ENCODE measurements around the gene NHLRC3.

Gene NHLRC3

GRCh38 chr13:39056018-39056417 lies 17.8 kb downstream of the NHLRC3 start:
- H2AFZ ChIP-seq (ENCODE audit: low read depth, low read length), result no peak overlapping the region
- H3K79me2 ChIP-seq (ENCODE audit: low read length), result no peaks in the 10 kb centered on the region
- TF ChIP-seq EZH2phosphoT487 (IDR thresholded peaks at IDR 0.05; ENCODE audit: low read depth) (no peak), CTCF (IDR thresholded peaks at IDR 0.05; ENCODE audit: low read depth, low read length) (no peak)
- no peak overlapping the region for H3K4me3 ChIP-seq (ENCODE audit: low read length)
- H4K20me1 ChIP-seq (ENCODE audit: insufficient read depth, low read length), result no peaks in the 10 kb centered on the region
- H3K27me3 ChIP-seq (ENCODE audit: low read depth, low read length), result no peaks in the 10 kb centered on the region
- no peaks in the 10 kb centered on the region for H3K4me1 ChIP-seq (ENCODE audit: low read length)
- no peak overlapping the region for H3K27ac ChIP-seq (ENCODE audit: low read length)
- H3K4me2 ChIP-seq (ENCODE audit: low read length), result no peak overlapping the region
- H3K36me3 ChIP-seq (replicated peaks; ENCODE audit: low read depth, low read length), result peaks cover 7% of the 10 kb centered on the region
- H3K9ac ChIP-seq (ENCODE audit: low read length), result no peak overlapping the region
- no peaks in the 10 kb centered on the region for H3K9me3 ChIP-seq (ENCODE audit: insufficient read depth, low read length)

GRCh38 chr13:39058040-39058439 lies 19.8 kb downstream of the NHLRC3 start:
- Histone ChIP-seq H3K4me2 (ENCODE audit: low read length) (no peak overlapping the region), H3K36me3 (replicated peaks; ENCODE audit: low read depth, low read length) (peaks cover 10% of the 10 kb centered on the region), H3K9ac (ENCODE audit: low read length) (no peak overlapping the region), H3K4me1 (ENCODE audit: low read length) (no peaks in the 10 kb centered on the region), H3K27ac (ENCODE audit: low read length) (no peak overlapping the region), H3K79me2 (ENCODE audit: low read length) (no peaks in the 10 kb centered on the region), H2AFZ (ENCODE audit: low read depth, low read length) (no peak overlapping the region), H4K20me1 (ENCODE audit: insufficient read depth, low read length) (no peaks in the 10 kb centered on the region), H3K9me3 (ENCODE audit: insufficient read depth, low read length) (no peaks in the 10 kb centered on the region), H3K4me3 (ENCODE audit: low read length) (no peak overlapping the region), H3K27me3 (ENCODE audit: low read depth, low read length) (no peaks in the 10 kb centered on the region)
- TF ChIP-seq CTCF (IDR thresholded peaks at IDR 0.05; ENCODE audit: low read depth, low read length) (no peak), EZH2phosphoT487 (IDR thresholded peaks at IDR 0.05; ENCODE audit: low read depth) (no peak)

GRCh38 chr13:39062004-39062403 lies 23.7 kb downstream of the NHLRC3 start:
- TF ChIP-seq CTCF (IDR thresholded peaks at IDR 0.05; ENCODE audit: low read depth, low read length) (no peak), EZH2phosphoT487 (IDR thresholded peaks at IDR 0.05; ENCODE audit: low read depth) (no peak)
- Histone ChIP-seq H3K4me1 (ENCODE audit: low read length) (no peaks in the 10 kb centered on the region), H3K36me3 (replicated peaks; ENCODE audit: low read depth, low read length) (peaks cover 3% of the 10 kb centered on the region)

GRCh38 chr13:39072842-39073241 lies 34.6 kb downstream of the NHLRC3 start:
- Histone ChIP-seq H3K4me2 (ENCODE audit: low read length) (no peak overlapping the region), H3K36me3 (replicated peaks; ENCODE audit: low read depth, low read length) (peaks cover 2% of the 10 kb centered on the region), H3K27ac (ENCODE audit: low read length) (no peak overlapping the region), H3K27me3 (ENCODE audit: low read depth, low read length) (0 out of 2 replicates have a peak, but pooled peaks cover 8% of the 10 kb centered on the region), H3K9ac (ENCODE audit: low read length) (no peak overlapping the region), H3K79me2 (ENCODE audit: low read length) (no peaks in the 10 kb centered on the region), H4K20me1 (ENCODE audit: insufficient read depth, low read length) (no peaks in the 10 kb centered on the region), H2AFZ (ENCODE audit: low read depth, low read length) (no peak overlapping the region), H3K4me3 (ENCODE audit: low read length) (no peak overlapping the region), H3K9me3 (ENCODE audit: insufficient read depth, low read length) (no peaks in the 10 kb centered on the region), H3K4me1 (ENCODE audit: low read length) (no peaks in the 10 kb centered on the region)
- TF ChIP-seq CTCF (IDR thresholded peaks at IDR 0.05; ENCODE audit: low read depth, low read length) (no peak), EZH2phosphoT487 (IDR thresholded peaks at IDR 0.05; ENCODE audit: low read depth) (no peak)

More at GRCh38 chr13:39062004-39062403, 23.7 kb downstream of the NHLRC3 start:
- Histone ChIP-seq H3K4me3 (ENCODE audit: low read length) (no peak overlapping the region), H3K9me3 (ENCODE audit: insufficient read depth, low read length) (no peaks in the 10 kb centered on the region), H4K20me1 (ENCODE audit: insufficient read depth, low read length) (no peaks in the 10 kb centered on the region), H3K4me2 (ENCODE audit: low read length) (no peak overlapping the region), H3K27ac (ENCODE audit: low read length) (no peak overlapping the region), H3K27me3 (ENCODE audit: low read depth, low read length) (no peaks in the 10 kb centered on the region), H3K9ac (ENCODE audit: low read length) (no peak overlapping the region), H3K79me2 (ENCODE audit: low read length) (no peaks in the 10 kb centered on the region), H2AFZ (ENCODE audit: low read depth, low read length) (no peak overlapping the region)
